H1 (cell line): Measurements from ENCODE around the gene KRTAP10-2. TPM values are rescaled to one million over a fixed set of nuclear protein-coding genes. Genes with fewer than 3 reads are reported as not detected.

Experiments used
- BRCA1 ChIP-seq: IDR thresholded peaks from 2 replicates; pipeline ENCODE4 v1.6.1; 2012; ENCODE audit warnings: low read depth, low read length, improper control_type of control experiment
- CHD2 ChIP-seq: IDR thresholded peaks from 2 replicates; pipeline ENCODE4 v1.6.1; 2012; ENCODE audit warnings: low read length, improper control_type of control experiment
- EGR1 ChIP-seq: IDR thresholded peaks from 2 replicates; pipeline ENCODE4 v1.6.1; 2011; ENCODE audit warnings: low read depth, low read length, borderline replicate concordance
- HDAC6 ChIP-seq: IDR thresholded peaks from one replicate; pipeline ENCODE4 v1.7.1; 2012; ENCODE audit warnings: low read depth, mild to moderate bottlenecking, inconsistent platforms, low read length, moderate library complexity
- POLR2AphosphoS5 ChIP-seq: IDR thresholded peaks from 2 replicates; pipeline ENCODE4 v1.6.1; 2011; ENCODE audit warnings: low read depth, low read length
- RXRA ChIP-seq: IDR thresholded peaks from 2 replicates; pipeline ENCODE4 v1.6.1; 2011; ENCODE audit warnings: low read depth, mild to moderate bottlenecking, low read length, moderate library complexity; ENCODE audit not compliant: insufficient read depth
- SIRT6 ChIP-seq: IDR thresholded peaks from one replicate; pipeline ENCODE4 v1.7.1; 2012; ENCODE audit warnings: low read length, inconsistent platforms
- TBP ChIP-seq: IDR thresholded peaks from 2 replicates; pipeline ENCODE4 v1.6.1; 2011; ENCODE audit warnings: low read depth, low read length, improper control_type of control experiment
- polyA plus RNA-seq, 7 experiments: library from polyadenylated mRNA; depleted of rRNA in 3 of 7; stranded (reverse) in 5 of 7; unstranded in 2 of 7; fragments of >200 nt in 5 of 7; fragments of 200-250 nt in 2 of 7; gene quantifications; 1 replicate in 5 of 7; 2 replicates in 1 of 7; 4 replicates in 1 of 7; pipeline versions ENCODE4 v1.2.1 to v1.2.3, GENCODE V29; 2011 to 2013; ENCODE audit warnings: missing spikeins in 2 of 7, mixed read lengths in 2 of 7
- total RNA-seq: library from RNA; stranded (reverse); fragmentation: NEBNext Ultra II Directional; extraction: Animal tissue kit (Norgen Biotek cat#: 25700); gene quantifications from 2 replicates; pipeline ENCODE4 v1.2.1, GENCODE V29; 2021

Gene KRTAP10-2
- total and polyA plus RNA-seq, 2 of the 8 experiments (the other 6 are each of a cell fraction or from before 2014, with no cell fraction given), result 0.11 TPM; not detected in 1

- no peak for TF ChIP-seq POLR2AphosphoS5
- no peak for TF ChIP-seq TBP
- no peak for TF ChIP-seq EGR1
- no peak for TF ChIP-seq BRCA1
- no peak for TF ChIP-seq HDAC6
- TF ChIP-seq SIRT6, result no peak
- TF ChIP-seq RXRA, result no peak
- no peak for TF ChIP-seq CHD2
Measured at GRCh38 chr21:44531606-44532564, 19.4 kb downstream of the KRTAP10-2 start (continued).
